GM19043 (cell line): ENCODE results near the gene DMBX1.

Experiments
- ATAC-seq: cut with Tn5 transposase; IDR thresholded peaks from one replicate; pipeline ENCODE4 v1.9.1; 2021; ENCODE audit warnings: low read depth; ENCODE audit not compliant: unreplicated experiment

The DMBX1 gene

DNA sequence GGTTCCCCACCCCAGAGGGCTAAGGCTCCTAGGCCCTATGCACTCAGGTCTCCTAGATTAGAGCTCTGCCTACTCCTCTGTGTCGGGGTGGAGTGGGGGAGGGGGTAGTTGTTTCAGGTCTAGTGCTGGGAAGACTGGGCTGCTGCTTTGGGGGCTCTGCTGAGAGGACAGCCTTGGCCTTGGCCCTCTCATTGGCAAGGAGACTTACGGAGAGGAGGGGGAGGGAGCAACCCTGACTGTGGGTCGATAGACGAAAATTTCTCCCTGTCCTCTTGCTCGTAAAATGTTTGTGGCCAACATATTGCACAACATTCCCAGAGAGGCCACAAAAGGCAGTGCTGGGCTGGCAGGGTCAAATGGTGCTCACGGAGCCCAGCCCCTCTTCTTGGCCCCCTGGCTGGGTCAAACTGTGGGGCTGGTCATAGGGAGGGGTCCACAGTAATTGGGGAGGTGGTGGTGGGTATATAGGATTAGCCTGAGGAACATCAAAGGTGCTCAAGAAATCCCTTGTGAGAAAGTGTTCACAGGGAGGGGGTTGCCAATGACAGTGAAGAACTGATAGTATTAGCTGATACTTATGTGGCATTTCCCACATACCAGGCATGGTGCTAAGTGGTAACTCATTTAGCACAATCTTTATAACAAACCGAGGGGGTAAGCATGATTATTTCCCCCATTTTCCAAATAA is 8.5 kb upstream of the DMBX1 start:
- no peak for ATAC-seq

DNA sequence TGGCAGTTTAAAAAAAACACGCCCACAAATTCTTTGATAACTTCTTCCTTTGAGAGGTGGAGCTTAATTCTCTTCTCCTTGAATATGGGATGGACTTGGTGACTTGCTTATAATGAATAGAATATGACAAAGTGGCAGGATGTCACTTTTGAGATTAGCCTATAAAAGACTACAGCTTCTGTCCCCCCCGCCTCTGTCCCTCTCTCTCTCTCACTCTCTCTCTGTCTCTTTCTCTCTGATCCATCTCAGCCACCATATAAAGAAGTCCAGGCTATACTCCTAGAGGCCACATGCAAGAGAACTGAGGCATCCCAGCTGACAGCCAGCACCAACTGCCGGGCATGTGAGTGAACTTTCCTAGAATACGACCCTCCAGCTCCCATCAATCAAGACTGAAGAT is 7.7 kb upstream of the DMBX1 start:
- ATAC-seq = no peak

DNA sequence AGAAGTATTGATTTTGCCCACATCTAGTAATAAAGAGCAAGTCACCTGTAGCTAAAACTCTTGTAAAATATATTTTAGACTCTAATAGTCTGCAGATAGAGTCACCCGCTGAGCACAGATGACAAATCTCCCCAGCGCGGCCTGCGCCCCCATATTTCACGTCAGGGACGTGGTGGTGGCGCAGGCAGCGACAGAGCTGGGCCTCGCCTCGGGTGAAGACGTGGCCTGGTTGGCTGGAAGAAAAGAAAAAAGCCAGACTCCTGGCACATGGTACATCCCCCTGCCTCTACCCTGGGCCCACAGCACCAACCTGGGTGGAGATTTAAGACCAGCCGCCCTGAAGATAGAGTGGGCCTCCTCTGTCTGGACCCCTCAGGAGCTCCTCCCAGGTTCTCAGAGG is 6.0 kb upstream of the DMBX1 start:
- no peak for ATAC-seq

DNA sequence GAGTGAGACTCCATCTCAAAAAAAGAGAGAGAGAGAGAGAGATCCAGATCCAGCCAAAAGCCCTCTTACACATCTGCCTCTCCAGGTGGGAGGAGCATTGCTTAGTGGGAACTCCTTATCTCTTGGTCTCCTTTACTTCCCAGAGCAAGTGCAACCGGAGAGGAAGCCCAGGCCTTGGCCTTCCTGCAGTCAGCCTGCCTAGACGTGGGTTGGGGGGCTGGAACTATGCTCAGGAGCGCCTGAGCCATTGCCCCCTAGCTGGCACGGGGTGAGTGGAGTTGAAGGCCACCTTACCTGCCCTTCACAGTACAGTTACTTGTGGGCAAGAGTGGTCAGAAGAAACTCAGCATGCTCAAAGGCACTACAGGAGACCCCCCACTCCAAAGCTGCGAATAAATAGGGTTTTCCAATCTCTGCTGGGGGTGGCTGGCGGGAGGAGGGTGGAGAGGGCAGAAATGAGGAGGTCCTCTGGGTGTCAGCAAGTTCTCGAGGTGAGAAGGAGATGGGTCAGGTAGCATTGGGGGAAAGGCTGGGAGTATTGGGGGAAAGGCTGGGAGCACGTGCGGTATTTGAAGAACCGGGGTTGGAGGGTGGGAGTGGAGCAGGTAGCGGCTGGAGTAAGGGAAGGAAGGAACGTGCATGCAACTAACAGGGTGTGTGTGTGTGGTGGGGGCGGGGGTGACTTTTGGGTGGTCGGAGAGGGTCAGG is 4.7 kb upstream of the DMBX1 start:
- ATAC-seq = no peak

DNA sequence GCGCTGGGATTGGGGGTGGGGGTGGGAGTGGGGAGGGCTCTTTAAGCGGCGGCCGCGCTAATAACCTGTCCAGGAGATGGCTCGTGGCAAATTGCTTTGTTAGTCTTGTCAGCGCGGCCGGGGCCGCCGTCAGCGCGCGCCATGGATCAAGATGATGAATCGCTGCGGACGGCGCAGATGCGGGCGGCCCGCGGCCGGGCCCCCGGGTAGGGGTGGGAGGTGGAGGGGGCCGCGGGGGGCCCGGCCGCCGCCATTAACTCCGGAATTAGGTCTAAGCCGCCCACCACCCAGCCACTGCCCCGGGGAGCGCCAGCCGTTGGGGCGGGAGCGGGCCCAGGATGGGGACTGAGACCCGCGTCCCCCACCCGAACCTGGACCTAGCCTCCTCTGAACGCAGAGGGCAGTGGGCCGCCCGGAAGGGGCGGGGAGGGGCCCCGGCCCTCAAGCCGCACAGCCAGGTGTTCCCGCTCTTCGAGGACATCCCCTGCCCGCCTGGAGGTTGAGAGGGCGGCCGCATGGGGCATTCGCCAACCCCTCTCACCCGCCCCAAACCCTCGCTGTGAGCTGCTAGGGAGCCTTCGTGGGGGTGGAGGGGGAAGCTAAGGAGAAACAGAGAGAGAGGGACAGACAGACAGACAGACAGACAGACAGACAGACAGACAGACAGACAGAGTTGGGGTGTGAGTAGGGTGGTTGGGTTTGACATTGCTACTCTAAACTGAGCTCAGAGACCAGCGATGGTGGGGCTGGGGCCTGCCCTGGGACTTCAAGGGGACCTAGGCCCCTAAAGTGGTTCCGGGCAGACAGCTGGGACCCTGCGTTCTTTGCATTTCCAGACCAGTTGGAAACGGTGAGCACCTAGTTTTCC is 3.8 kb upstream of the DMBX1 start:
- no peak for ATAC-seq

DNA sequence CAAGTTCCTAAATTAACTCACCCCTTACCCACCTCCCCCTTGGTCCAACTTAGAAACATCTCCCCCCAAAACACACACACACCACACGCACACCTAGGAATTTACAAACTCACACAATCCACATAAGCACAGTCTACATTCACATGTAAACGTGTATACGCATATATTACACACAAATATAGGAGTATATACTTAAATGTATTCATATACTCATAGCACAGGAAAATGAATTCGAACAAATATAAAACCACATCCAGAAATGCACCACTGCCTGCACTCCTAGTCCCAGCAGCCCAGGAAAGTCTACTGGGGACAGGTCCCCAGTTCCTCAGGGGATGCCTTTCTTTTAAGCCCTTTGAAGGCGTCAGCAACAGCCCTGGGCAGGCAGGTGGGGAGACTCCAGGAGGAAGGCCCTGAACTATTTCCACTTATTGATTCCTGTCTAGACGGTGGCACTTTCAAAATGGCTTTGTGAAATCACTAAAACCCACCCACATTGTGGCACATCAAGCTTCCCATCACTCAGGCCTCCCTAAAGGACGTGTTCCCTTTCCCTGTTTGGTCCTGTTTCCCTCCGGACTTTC is 3.1 kb upstream of the DMBX1 start:
- no peak for ATAC-seq

DNA sequence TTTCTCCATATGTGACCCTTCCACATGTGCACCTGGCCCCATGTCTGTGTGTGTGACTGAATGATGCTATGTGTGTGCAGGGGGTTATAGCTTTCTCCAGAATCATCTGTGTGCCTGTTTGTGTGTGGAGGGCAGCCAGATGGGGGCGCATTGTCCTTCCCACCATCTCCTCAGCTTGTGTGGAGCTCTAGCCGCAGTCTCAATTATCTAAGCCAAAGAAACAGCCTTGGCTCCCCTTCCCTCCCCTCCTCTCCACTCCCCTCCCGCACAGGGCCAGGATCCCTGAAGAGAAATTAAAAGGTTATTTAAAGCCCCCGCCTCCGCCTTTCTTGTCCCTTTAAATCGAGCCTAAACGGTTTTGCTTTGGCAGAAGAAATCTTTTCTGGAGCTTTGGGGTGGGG is 1.8 kb upstream of the DMBX1 start:
- no peak for ATAC-seq

DNA sequence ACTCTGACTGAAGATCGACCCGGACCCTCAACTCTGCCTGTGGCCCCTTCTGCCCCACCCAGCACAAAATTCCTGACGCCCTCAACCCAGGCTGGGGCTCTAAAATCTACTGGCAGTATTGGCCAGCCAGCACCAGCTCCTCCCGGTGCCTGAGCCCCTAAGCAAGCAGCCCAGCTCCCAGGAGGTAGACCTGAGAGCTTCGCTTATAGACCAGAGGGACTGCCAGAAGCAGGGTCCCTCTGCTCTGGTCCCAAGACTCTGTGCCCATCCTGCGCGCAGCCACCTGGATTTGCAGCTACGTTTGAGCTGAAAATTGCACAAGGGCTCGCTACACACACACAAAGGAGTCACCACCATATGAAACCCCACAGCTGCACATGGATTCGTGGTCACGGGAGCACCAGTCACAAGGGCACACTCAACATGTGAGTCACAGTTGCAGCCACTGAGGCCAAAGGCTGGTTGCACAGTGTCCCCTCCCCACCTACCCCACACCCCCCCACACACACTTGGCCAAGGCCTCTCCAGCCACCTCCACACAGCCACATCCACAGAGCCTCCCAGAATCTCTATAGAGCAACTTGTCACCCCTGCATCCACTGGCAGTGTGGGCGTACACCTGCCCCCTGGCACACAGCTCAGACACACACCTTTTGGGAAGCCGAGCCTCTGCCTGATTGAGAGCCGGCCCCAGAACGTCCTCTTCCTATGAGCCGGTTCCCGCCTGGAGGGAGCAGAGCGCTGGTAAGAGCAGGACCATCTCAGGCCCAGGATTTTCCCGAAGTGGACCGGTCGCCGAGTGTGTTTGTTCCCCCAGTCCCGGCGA is 1.1 kb upstream of the DMBX1 start:
- no peak for ATAC-seq

DNA sequence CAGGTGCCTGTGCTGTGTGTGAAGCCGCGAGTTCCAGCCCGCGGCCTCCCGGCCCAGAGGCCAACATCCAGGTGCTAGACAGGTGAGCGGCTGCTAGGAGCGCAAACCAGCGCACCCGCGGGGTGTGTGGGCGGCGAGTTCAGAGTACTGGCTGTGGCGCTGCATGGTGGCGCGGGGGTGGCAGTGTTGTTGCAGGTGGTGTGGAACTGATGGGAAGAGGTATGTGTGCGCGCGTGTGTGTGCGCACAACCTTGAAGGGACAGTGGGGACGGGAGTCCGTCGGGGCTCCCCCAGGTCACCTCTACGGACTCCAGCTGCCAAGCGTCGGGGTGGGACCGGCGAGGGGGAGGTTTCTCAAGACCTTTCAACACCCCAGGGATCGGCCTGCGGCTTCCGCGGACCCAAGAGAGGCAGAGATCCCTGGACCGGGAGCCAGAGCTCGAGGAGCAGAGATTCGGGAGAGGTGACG is 433 bp upstream of the DMBX1 start:
- ATAC-seq = no peak

DNA sequence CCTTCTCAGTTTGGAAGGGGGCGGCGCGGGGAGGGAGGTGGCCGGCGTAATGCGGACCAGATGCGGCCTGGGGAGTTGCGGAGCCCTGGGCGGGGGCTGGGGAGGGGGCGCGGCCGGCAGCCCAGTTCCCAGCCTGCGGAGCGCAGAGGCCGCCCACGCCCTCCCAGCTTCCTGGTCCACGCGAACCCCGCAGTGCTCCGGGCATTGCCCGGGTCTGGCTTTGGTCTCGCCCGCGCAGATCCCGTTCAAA is 695 bp downstream of the DMBX1 start:
- ATAC-seq = no peak

DNA sequence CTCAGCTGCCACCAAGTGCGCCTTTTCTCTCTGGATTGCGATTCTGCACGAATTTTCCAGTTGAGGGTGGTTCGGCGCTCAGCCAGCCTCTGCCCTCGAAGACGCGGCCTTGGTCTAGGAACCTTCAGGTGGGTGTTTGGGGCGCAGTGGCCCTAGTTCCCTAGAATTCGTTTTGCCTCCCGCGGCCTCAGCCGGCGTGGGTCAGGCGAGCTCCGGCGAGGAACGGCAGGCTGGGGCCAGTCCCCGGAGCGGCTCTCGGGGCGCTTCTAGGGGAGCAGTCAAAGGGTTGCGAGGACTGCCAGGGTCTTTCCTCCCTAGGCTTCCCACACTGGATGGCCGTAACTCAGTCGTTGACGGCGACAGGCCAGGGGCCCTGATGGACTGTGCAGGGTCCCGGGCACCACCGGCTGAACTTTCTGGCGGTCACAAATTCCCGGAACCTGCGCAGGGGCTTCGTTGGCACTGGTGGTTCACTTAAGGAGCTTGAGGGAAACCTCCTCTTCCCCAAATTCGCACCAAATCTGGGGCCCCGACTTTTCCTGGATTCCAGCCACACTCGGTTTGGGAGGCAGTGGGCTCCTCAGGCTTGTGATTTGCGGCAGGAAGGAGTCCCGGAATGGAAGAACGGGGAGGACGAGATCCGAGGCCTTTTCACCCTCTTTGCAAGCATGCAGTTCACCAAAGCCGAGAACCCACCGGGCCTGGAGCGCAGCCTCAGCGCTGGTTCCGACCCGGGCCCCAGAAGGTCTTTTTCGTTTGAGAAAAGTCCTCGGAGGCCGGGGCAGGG is 1.2 kb downstream of the DMBX1 start:
- no peak for ATAC-seq

DNA sequence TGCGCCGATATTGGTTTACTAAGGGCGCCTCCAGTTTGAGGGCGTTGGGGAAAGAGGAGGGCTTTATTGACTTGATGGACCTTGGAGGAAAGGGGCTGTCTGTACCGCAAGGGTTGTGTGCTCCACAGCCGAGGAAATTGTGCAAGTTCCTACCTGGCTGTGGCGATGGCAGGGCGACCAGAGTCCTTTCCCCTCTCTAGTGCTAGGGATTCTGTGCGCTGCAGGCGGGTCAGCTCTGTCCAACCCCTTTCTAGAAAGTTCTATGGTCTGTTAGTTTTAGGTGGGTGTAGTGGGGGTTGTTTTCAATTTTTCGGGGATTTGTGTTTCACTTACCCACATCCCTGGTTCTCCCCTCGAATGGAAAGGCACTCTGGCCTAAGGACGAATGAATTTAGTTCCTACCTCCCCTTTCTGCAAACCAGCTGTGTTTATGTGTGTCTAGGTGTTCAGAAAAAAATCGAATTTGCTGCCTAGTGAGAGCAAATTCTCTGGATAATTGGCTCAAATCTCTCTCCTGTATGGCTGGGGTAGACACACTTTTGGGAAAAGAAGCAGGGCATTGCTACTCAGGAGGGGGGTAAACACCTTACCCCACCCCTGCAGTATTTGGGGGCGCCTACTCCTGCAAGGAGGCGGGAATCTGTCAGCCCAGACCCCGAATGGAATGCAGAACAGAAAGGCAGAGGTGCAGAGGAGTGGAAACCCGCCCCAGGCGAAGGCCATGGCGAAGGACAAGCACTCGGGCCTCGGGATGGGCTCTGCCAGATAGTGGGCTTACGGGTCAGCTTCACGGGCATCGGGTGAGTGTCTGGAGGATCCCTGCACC is 2.0 kb downstream of the DMBX1 start:
- no peak for ATAC-seq

DNA sequence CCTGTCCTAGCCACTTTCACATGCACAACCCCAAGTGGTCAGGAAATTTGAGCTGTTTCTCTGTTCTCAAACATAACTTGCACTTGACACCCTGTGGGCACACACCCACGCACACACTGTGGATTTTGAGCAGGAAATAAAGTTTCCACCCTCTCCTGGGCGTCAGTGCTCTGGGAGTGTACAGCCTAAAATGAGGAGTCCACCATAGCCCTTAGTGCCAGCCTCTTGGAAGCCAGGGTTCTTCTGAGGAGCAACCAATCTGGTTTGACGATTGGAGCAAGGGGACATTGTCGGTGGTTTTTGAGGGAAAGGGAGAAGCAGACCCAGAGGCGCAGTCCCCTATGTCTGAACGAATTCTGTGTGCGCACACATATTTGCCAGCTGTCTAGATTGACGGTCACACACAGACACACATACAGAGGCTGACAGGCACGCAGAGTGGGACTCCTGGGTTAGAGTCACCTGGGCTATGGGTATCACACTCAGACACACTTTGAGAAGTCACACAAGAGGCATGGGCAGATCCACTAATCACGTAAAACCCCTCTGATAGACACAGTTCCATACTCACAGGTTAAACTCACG is 2.7 kb downstream of the DMBX1 start:
- ATAC-seq = no peak

DNA sequence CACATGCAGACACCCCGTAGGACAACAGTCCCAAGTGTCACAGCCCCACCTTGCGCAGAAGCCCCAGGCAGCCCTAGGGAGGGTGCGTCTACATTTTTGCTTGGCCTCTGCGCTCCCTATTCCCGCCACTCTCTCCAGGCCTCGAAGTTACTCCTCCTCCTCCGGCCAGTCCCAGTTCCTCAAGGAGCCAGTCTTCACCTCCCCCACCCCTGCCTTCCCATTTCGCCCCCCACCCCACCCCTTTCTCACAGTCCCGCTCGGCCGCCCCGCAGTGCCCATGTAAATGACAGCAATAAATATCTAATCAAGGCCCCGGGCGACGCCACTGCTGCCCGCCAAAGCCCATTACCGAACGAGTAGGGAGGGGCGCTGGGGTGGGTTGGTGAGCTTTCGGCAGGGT is 3.2 kb downstream of the DMBX1 start:
- no peak for ATAC-seq

DNA sequence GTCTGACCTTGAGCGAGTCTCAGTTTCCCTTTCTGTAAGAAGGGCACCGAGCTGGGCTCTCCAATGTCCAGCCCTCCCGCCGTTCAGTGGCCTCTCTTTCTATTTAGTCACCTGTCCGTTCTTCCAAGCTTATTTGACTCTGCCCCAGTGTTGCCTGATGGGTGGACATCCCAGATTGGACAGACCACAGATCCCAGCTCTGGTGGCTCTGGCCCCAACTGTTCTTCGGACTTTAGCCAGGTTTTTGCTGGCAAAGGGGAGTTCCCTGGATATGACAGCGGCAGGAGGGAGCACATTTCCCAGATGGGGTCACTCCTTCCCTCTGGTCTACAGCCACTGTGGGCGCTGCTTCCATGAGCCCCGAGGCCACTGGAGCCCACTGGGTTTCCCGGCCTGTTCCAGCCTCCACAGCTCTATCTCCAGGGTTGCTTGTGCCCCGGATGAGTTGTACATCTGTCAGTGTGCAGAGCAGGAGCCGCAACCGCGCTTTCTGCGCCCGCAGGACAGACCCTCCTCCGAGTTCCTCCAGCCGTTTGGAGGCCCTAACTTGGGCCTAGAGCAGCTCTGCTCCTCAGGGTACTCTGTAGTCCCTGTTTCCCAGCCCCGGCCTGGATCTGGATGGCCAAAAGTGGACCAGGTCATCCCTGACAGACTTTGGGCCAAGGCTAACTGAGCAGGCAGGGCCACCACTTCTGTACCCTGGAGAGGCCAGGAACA is 3.8 kb downstream of the DMBX1 start:
- no peak for ATAC-seq

DNA sequence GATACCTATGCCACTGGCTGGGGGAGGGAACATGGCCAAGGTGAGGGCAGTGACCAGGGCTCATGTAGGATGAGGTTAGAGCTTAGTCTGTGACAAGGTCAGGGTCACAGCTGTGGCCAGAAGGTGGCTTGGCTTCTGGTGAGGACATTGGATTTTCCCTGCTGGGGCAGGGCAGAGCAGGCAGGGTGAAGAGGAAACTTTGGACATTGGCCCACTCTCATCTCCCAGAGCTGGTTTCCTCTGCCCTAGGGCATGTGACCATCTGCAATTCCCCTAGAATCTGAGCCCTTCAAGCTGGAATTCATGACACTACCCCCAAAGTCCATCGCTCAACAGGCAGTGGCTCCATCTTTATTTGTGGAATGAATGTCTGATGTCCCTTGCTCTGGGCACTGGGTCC is 5.3 kb downstream of the DMBX1 start:
- no peak for ATAC-seq

DNA sequence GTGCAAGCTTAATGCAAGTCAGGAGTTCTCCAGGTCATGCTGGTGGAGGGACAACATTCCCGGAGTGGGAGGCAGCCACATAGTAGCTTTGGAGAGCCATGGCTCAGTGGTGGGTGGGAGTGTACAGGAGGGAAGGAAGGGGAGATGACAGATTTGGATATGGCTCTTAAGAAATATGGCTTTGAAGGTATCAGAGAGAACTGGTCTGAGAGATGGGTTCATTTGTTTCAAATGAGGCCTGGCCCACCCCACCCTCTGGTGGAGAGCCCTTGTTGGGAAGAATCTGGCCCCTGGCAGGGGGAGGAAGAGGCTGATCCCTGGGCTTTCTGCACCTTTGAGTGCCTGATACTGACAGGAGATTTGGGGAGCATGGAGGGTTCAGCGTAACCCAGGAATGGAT is 6.1 kb downstream of the DMBX1 start:
- no peak for ATAC-seq

DNA sequence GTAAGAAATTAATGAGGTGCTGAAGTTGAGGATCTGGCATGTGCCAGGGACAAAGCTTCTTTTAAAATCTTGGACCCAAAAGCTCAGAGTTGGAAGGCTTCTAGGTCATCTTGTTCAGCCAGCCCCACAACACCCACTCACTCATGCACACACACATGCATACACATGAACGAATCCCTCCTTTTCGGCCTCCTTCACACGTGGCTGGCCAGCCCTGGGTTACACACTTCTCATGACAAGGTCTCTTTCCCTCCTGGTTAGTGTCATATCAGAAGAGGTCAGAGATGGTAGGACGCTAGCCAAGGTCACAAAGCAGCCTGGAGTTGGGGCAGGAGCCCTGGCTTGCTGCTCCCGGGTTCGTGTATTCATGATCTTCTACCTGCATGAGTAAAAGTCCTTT is 6.9 kb downstream of the DMBX1 start:
- ATAC-seq = no peak
